IMR-90 (cell line): ENCODE measurements around the gene FKBP1B. TPM values are rescaled to one million over a fixed set of nuclear protein-coding genes. Genes with fewer than 3 reads are reported as not detected.

Experiments
- ATAC-seq: fragments of 200-7000 bp; cut with Tn5 transposase; 2 replicates; pipeline ENCODE4 v1.9.1; 2020; ENCODE audit warnings: low read depth, mild to moderate bottlenecking, moderate library complexity
- BruUV-seq: library from RNA; stranded (reverse); fragments of 400-500 nt; replicated peaks from 2 replicates; lab custom pipeline; 2021; lab: Mats Ljungman, UMichigan
- CTCF ChIA-PET: fragments of 300-600 bp; formaldehyde crosslinking; extraction: SDS; loops from one replicate; lab custom pipeline; 2021; ENCODE audit warnings: antibody characterized with exemption; lab: Yijun Ruan, JAX
- POLR2A ChIA-PET: fragments of 300-600 bp; sonication (Branson Sonifier 250); formaldehyde crosslinking; loops from one replicate; lab custom pipeline; 2022; ENCODE audit warnings: antibody characterized with exemption; ENCODE audit not compliant: unreplicated experiment; lab: Charles Lee
- DNase-seq: peaks from one replicate; pipeline ENCODE4 v3.0.0; 2013
- H2AFZ ChIP-seq: replicated peaks from 2 replicates; pipeline ENCODE3; 2013; ENCODE audit warnings: low read length, mild to moderate bottlenecking; ENCODE audit not compliant: poor library complexity
- H2AK5ac ChIP-seq: 2 replicates; pipeline ENCODE4 v1.6.1; 2013; ENCODE audit warnings: low read depth, low read length, inconsistent platforms
- H2AK9ac ChIP-seq: replicated peaks from 2 replicates; pipeline ENCODE3; 2013; ENCODE audit warnings: mild to moderate bottlenecking, low read depth, low read length, moderate library complexity; ENCODE audit not compliant: poor library complexity
- H2BK120ac ChIP-seq: 2 replicates; pipeline ENCODE4 v1.6.1; 2013; ENCODE audit warnings: low read depth, low read length, inconsistent platforms
- H2BK15ac ChIP-seq: 3 replicates; pipeline ENCODE4 v1.6.1; 2013; ENCODE audit warnings: low read depth, low read length, inconsistent platforms
- H2BK20ac ChIP-seq: 2 replicates; pipeline ENCODE4 v1.6.1; 2013; ENCODE audit warnings: low read depth, mild to moderate bottlenecking, inconsistent platforms, low read length, moderate library complexity
- H2BK5ac ChIP-seq: 2 replicates; pipeline ENCODE4 v1.6.1; 2013; ENCODE audit warnings: mild to moderate bottlenecking, low read depth, low read length, inconsistent platforms; ENCODE audit not compliant: poor library complexity, severe bottlenecking
- H3K14ac ChIP-seq: replicated peaks from 2 replicates; pipeline ENCODE4 v1.6.1; 2013; ENCODE audit warnings: low read depth, low read length, inconsistent platforms
- H3K18ac ChIP-seq: 2 replicates; pipeline ENCODE4 v1.6.1; 2013; ENCODE audit warnings: low read depth, low read length, control low read depth
- H3K23ac ChIP-seq: 2 replicates; pipeline ENCODE4 v1.6.1; 2013; ENCODE audit warnings: low read depth, low read length, inconsistent platforms
- H3K27ac ChIP-seq: 2 replicates; pipeline ENCODE4 v1.5.1; 2013; ENCODE audit warnings: mild to moderate bottlenecking, control low read depth, low read length; ENCODE audit not compliant: insufficient read depth
- H3K27me3 ChIP-seq: 2 replicates; pipeline ENCODE4 v1.6.1; 2013; ENCODE audit warnings: low read length; ENCODE audit not compliant: control insufficient read depth, insufficient read depth
- H3K36me3 ChIP-seq: 2 replicates; pipeline ENCODE4 v1.6.1; 2013; ENCODE audit warnings: low read length, mixed read lengths; ENCODE audit not compliant: control insufficient read depth, insufficient read depth
- H3K4ac ChIP-seq: 2 replicates; pipeline ENCODE4 v1.6.1; 2013; ENCODE audit warnings: low read depth, low read length, inconsistent platforms
- H3K4me1 ChIP-seq: 2 replicates; pipeline ENCODE4 v1.6.1; 2013; ENCODE audit warnings: low read length, mixed read lengths; ENCODE audit not compliant: control insufficient read depth, insufficient read depth
- H3K4me2 ChIP-seq: 2 replicates; pipeline ENCODE4 v1.6.1; 2013; ENCODE audit warnings: low read depth, mild to moderate bottlenecking, control low read depth, low read length, moderate library complexity
- H3K4me3 ChIP-seq: 2 replicates; pipeline ENCODE4 v1.5.1; 2013; ENCODE audit warnings: low read depth, mild to moderate bottlenecking, control low read depth, low read length, moderate library complexity; ENCODE audit not compliant: insufficient read depth
- H3K56ac ChIP-seq: 2 replicates; pipeline ENCODE4 v1.6.1; 2013; ENCODE audit warnings: low read length, inconsistent platforms; ENCODE audit not compliant: insufficient read depth; ENCODE audit errors: extremely low read depth
- H3K79me1 ChIP-seq, 2 experiments: 2 replicates each; pipeline ENCODE4 v1.6.1; 2013; ENCODE audit warnings: low read length in 2 of 2, inconsistent platforms in 1 of 2, low read depth in 1 of 2
- H3K9ac ChIP-seq: 2 replicates; pipeline ENCODE4 v1.6.1; 2013; ENCODE audit warnings: low read depth, low read length, control low read depth
- H3K9me1 ChIP-seq: 2 replicates; pipeline ENCODE4 v1.6.1; 2013; ENCODE audit warnings: low read length, inconsistent platforms; ENCODE audit not compliant: insufficient read depth
- H3K9me3 ChIP-seq: 2 replicates; pipeline ENCODE4 v1.6.1; 2013; ENCODE audit warnings: low read length; ENCODE audit not compliant: control insufficient read depth, insufficient read depth
- H4K20me1 ChIP-seq: 2 replicates; pipeline ENCODE4 v1.6.1; 2013; ENCODE audit warnings: low read length, inconsistent platforms; ENCODE audit not compliant: insufficient read depth
- H4K5ac ChIP-seq: 2 replicates; pipeline ENCODE4 v1.6.1; 2013; ENCODE audit warnings: mild to moderate bottlenecking, low read depth, low read length, control low read depth
- H4K8ac ChIP-seq, 2 experiments: 2 replicates each; pipeline ENCODE4 v1.6.1; 2013; ENCODE audit warnings: low read depth in 2 of 2, low read length in 2 of 2, control low read depth in 1 of 2, inconsistent platforms in 1 of 2
- H4K91ac ChIP-seq: 2 replicates; pipeline ENCODE4 v1.6.1; 2013; ENCODE audit warnings: low read depth, low read length, inconsistent platforms; ENCODE audit not compliant: insufficient read depth
- BHLHE40 ChIP-seq: fragments of 150-350 bp; IDR thresholded peaks from 2 replicates; pipeline ENCODE4 v1.6.1; 2016; ENCODE audit warnings: mild to moderate bottlenecking, low read depth, low read length
- CEBPB ChIP-seq: IDR thresholded peaks from 2 replicates; pipeline ENCODE4 v1.6.1; 2012; ENCODE audit warnings: low read depth, low read length, improper control_type of control experiment
- MAFK ChIP-seq: IDR thresholded peaks from 2 replicates; pipeline ENCODE4 v1.6.1; 2012; ENCODE audit warnings: low read depth, low read length, improper control_type of control experiment
- POLR2A ChIP-seq: IDR thresholded peaks from 2 replicates; pipeline ENCODE4 v1.6.1; 2012; ENCODE audit warnings: mild to moderate bottlenecking, low read depth, low read length
- USF2 ChIP-seq: fragments of 150-350 bp; IDR thresholded peaks from 2 replicates; pipeline ENCODE4 v1.6.1; 2017; ENCODE audit warnings: mild to moderate bottlenecking, antibody characterized with exemption, low read length, low read depth
- WGBS, 2 experiments: methylation state at CpG; one replicate each; pipeline versions ENCODE4 v1.1.5 to v1.1.7; 2013; ENCODE audit warnings: missing lambda C conversion rate in 2 of 2; ENCODE audit not compliant: insufficient read length in 1 of 2; ENCODE audit errors: extremely low coverage in 2 of 2; 5-methylcytosine and 5-hydroxymethylcytosine counted together
- dilution Hi-C: fragments of 300-500 bp; cut with HindIII; formaldehyde crosslinking; loops from one replicate; pipeline ENCODE4 v1.14.3; 2018; ENCODE audit warnings: low sequenced_read_pairs; ENCODE audit not compliant: unreplicated experiment
- in situ Hi-C: fragments of 300-500 bp; cut with MboI; formaldehyde crosslinking; loops from 3 replicates; pipeline ENCODE4 v1.14.3; 2019; ENCODE audit warnings: low sequenced_read_pairs, inconsistent platforms, mixed read lengths
- intact Hi-C: fragments of 100-400 bp; cut with micrococcal nuclease; formaldehyde crosslinking; loops from 2 replicates; pipeline ENCODE4 v1.10.0; 2022
- polyA plus RNA-seq, 3 experiments: library from polyadenylated mRNA; depleted of rRNA; stranded (reverse); fragments of >200 nt; gene quantifications; 2 replicates each; pipeline ENCODE4 v1.2.3, GENCODE V29; 2012; ENCODE audit warnings: low replicate concordance in 1 of 3
- total RNA-seq: library from RNA; depleted of rRNA; stranded (reverse); fragments of >200 nt; gene quantifications from 2 replicates; pipeline ENCODE4 v1.2.3, GENCODE V29; 2012

The FKBP1B gene
- total and polyA plus RNA-seq, 2 of the 4 experiments (the other 2 are of a cell fraction), result 10.2 to 15.1 TPM

- Histone ChIP-seq H2AFZ (no peak overlapping the region), H3K4me1 (no peaks in the 10 kb centered on the region), H4K5ac (no peak overlapping the region), H4K91ac (no peak overlapping the region), H3K9ac (no peak overlapping the region), H3K14ac (no peak overlapping the region), H2AK9ac (no peak overlapping the region), H2BK15ac (no peak overlapping the region), H3K27ac (no peak overlapping the region), H3K4me2 (no peak overlapping the region), H3K4ac (no peak overlapping the region), H2BK5ac (no peak overlapping the region), H2BK120ac (no peak overlapping the region), H2AK5ac (no peak overlapping the region), H3K56ac (no peak overlapping the region), H3K9me3 (no peaks in the 10 kb centered on the region; the same call in 1 of the 2 replicates), H3K4me3 (no peak overlapping the region), H4K20me1 (no peaks in the 10 kb centered on the region), H3K23ac (no peak overlapping the region), H3K9me1 (no peaks in the 10 kb centered on the region), H3K36me3 (0 out of 2 replicates have a peak, but pooled peaks cover 2% of the 10 kb centered on the region), H3K18ac (no peak overlapping the region), H3K79me1 (no peaks in the 10 kb centered on the region), H4K8ac (no peak overlapping the region), H2BK20ac (no peak overlapping the region), H3K27me3 (no peaks in the 10 kb centered on the region)
- in situ Hi-C loops, result no loop called here
- WGBS, 2 experiments, result 80% methylated on average over 2 of the region's 8 CpGs; no CpG with 5 or more reads in 1 of the 2 experiments
- TF ChIP-seq MAFK (no peak), CEBPB (no peak), USF2 (no peak), BHLHE40 (no peak), POLR2A (no peak)
- ATAC-seq (no peak), DNase-seq (no peak)
- dilution Hi-C loops, result no loop called here
- intact Hi-C loops, result no loop called here
- ChIA-PET POLR2A (no interaction called here), CTCF (no interaction called here)
- no TSS peak for BruUV-seq
Observed at GRCh38 chr2:24104110-24104650, 54.6 kb downstream of the FKBP1B start.
